HepG2 (cell line): ENCODE results near the gene UCHL3. TPM values are rescaled to one million over a fixed set of nuclear protein-coding genes. Genes with fewer than 3 reads are reported as not detected.

Experiments used
- ATAC-seq: fragments of 200-7000 bp; cut with Tn5 transposase; 3 replicates; pipeline ENCODE4 v1.9.1; 2020; ENCODE audit warnings: mild to moderate bottlenecking, moderate library complexity
- BruUV-seq: library from RNA; stranded (reverse); fragments of 400-500 nt; replicated peaks from 2 replicates; lab custom pipeline; 2021; lab: Mats Ljungman, UMichigan
- CTCF ChIA-PET: fragments of 300-600 bp; formaldehyde crosslinking; extraction: SDS; loops from one replicate; lab custom pipeline; 2021; ENCODE audit warnings: low total read pairs, inconsistent platforms, low intra/inter-chr PET ratio; lab: Yijun Ruan, JAX
- POLR2A ChIA-PET: fragments of 350-600 bp; sonication (Branson Sonifier 250); formaldehyde crosslinking; loops from one replicate; lab custom pipeline; 2020; ENCODE audit warnings: antibody characterized with exemption, inconsistent platforms; lab: Yijun Ruan, JAX
- DNase-seq: peaks from one replicate; pipeline ENCODE4 v3.0.0-alpha.2; 2015; ENCODE audit warnings: low spot score
- FAIRE-seq: peaks from 3 replicates; lab custom pipeline; 2011; peaks lifted over from hg19 to GRCh38; lab: Jason Lieb, UNC
- H2AFZ ChIP-seq: one replicate; pipeline ENCODE4 v1.6.1; 2011; ENCODE audit warnings: low read length, inconsistent platforms
- H3K27ac ChIP-seq: fragments of 300-600 bp; 3 replicates; pipeline ENCODE4 v1.8.0; 2011; ENCODE audit warnings: mixed run types, mild to moderate bottlenecking, mixed read lengths, low read length, inconsistent platforms; ENCODE audit not compliant: insufficient read depth; ENCODE audit errors: extremely low read length
- H3K27me3 ChIP-seq, 2 experiments: fragments of 200-600 bp in 1 of 2; 2 replicates in 1 of 2; 3 replicates in 1 of 2; pipeline versions ENCODE4 v1.6.0 to v1.8.0; 2011; ENCODE audit warnings: low read length in 2 of 2, mild to moderate bottlenecking in 2 of 2, moderate library complexity in 2 of 2, inconsistent platforms in 1 of 2; ENCODE audit not compliant: insufficient read depth in 2 of 2, control insufficient read depth in 1 of 2
- H3K36me3 ChIP-seq, 2 experiments: fragments of 200-600 bp in 1 of 2; replicated peaks in 1 of 2; 2 replicates in 1 of 2; 3 replicates in 1 of 2; pipeline versions ENCODE4 v1.5.1 to v1.8.0; 2011; ENCODE audit warnings: low read length in 2 of 2, inconsistent platforms in 1 of 2; ENCODE audit not compliant: insufficient read depth in 2 of 2, control insufficient read depth in 1 of 2
- H3K4me1 ChIP-seq: 2 replicates; pipeline ENCODE4 v1.5.1; 2012; ENCODE audit warnings: low read length, inconsistent platforms; ENCODE audit not compliant: insufficient read depth
- H3K4me2 ChIP-seq: 2 replicates; pipeline ENCODE4 v1.6.0; 2011; ENCODE audit warnings: low read depth, low read length, inconsistent platforms
- H3K4me3 ChIP-seq, 3 experiments: fragments of 200-600 bp in 1 of 3; sonication (generic), shearing (Covaris generic) in 1 of 3; replicated peaks in 1 of 3; 2 replicates each; pipeline ENCODE4 v1.5.1; 2011 to 2016; ENCODE audit warnings: low read length in 3 of 3, inconsistent platforms in 2 of 3, low read depth in 2 of 3, mild to moderate bottlenecking in 2 of 3, control low read depth in 1 of 3, mixed read lengths in 1 of 3; ENCODE audit not compliant: insufficient read depth in 1 of 3
- H3K79me2 ChIP-seq: one replicate; pipeline ENCODE4 v1.6.1; 2011; ENCODE audit warnings: low read length, inconsistent platforms; ENCODE audit not compliant: insufficient read depth
- H3K9ac ChIP-seq: 2 replicates; pipeline ENCODE4 v1.6.0; 2011; ENCODE audit warnings: mild to moderate bottlenecking, low read depth, low read length, inconsistent platforms; ENCODE audit not compliant: insufficient read depth
- H3K9me3 ChIP-seq: 2 replicates; pipeline ENCODE4 v1.5.1; 2012; ENCODE audit warnings: mild to moderate bottlenecking, low read length
- H4K20me1 ChIP-seq: 2 replicates; pipeline ENCODE4 v1.6.0; 2011; ENCODE audit warnings: inconsistent platforms, mild to moderate bottlenecking, low read length, moderate library complexity; ENCODE audit not compliant: insufficient read depth
- ELF1 ChIP-seq: sonication (generic); formaldehyde crosslinking; IDR thresholded peaks from 2 replicates; pipeline ENCODE4 v1.4.0; 2020; ENCODE audit warnings: missing genetic modification reagents
- FOXM1 ChIP-seq: sonication (generic); formaldehyde crosslinking; IDR thresholded peaks from 2 replicates; pipeline ENCODE4 v1.5.0; 2020; ENCODE audit warnings: missing genetic modification reagents
- HOXA3 ChIP-seq: sonication (generic); formaldehyde crosslinking; IDR thresholded peaks from 2 replicates; pipeline ENCODE4 v1.5.0; 2020; ENCODE audit warnings: missing genetic modification reagents
- MBD4 ChIP-seq: IDR thresholded peaks from 2 replicates; pipeline ENCODE4 v1.6.1; 2012; ENCODE audit warnings: low read length, inconsistent platforms, borderline replicate concordance
- MTERF4 ChIP-seq: sonication (generic); formaldehyde crosslinking; IDR thresholded peaks from 2 replicates; pipeline ENCODE4 v1.8.0; 2023; ENCODE audit warnings: mild to moderate bottlenecking, missing genetic modification reagents
- ZC3H13 ChIP-seq: sonication (generic); formaldehyde crosslinking; IDR thresholded peaks from 2 replicates; pipeline ENCODE4 v1.8.1; 2023; ENCODE audit warnings: mild to moderate bottlenecking, missing genetic modification reagents, moderate library complexity
- ZMAT5 ChIP-seq: sonication (generic); formaldehyde crosslinking; IDR thresholded peaks from 2 replicates; pipeline ENCODE4 v1.5.0; 2020; ENCODE audit warnings: mild to moderate bottlenecking, low read depth, missing genetic modification reagents, borderline replicate concordance
- ZNF143 ChIP-seq: sonication (generic); formaldehyde crosslinking; IDR thresholded peaks from 2 replicates; pipeline ENCODE4 v1.4.0; 2020; ENCODE audit warnings: missing genetic modification reagents
- ZNF20 ChIP-seq: sonication (generic); formaldehyde crosslinking; IDR thresholded peaks from 2 replicates; pipeline ENCODE4 v1.4.0; 2020; ENCODE audit warnings: mild to moderate bottlenecking, moderate library complexity, missing genetic modification reagents
- ZNF367 ChIP-seq: sonication (generic); formaldehyde crosslinking; IDR thresholded peaks from 2 replicates; pipeline ENCODE4 v1.4.0; 2020; ENCODE audit warnings: missing genetic modification reagents, borderline replicate concordance
- ZNF557 ChIP-seq: sonication (generic); formaldehyde crosslinking; IDR thresholded peaks from 2 replicates; pipeline ENCODE4 v1.4.0; 2020; ENCODE audit warnings: missing genetic modification reagents
- ZNF704 ChIP-seq: sonication (generic); formaldehyde crosslinking; IDR thresholded peaks from 2 replicates; pipeline ENCODE4 v1.8.1; 2023; ENCODE audit warnings: mild to moderate bottlenecking, inconsistent platforms, moderate library complexity, missing genetic modification reagents, borderline replicate concordance
- ZNF790 ChIP-seq: sonication (generic); formaldehyde crosslinking; IDR thresholded peaks from 2 replicates; pipeline ENCODE4 v1.8.0; 2022; ENCODE audit warnings: missing genetic modification reagents, mild to moderate bottlenecking, borderline replicate concordance
- WGBS: methylation state at CpG from one replicate; pipeline ENCODE4 v1.1.6; 2017; ENCODE audit warnings: low lambda C conversion rate; 5-methylcytosine and 5-hydroxymethylcytosine counted together
- in situ Hi-C: cut with HindIII; loops from 2 replicates; pipeline ENCODE4 v1.10.0; 2017; ENCODE audit warnings: low pct_unique_long_range_greater_than_20kb; ENCODE audit not compliant: extremely low pct_ligation_motif_present
- intact Hi-C: fragments of 100-400 bp; cut with micrococcal nuclease; formaldehyde crosslinking; loops from one replicate; pipeline ENCODE4 v1.10.0; 2022; ENCODE audit not compliant: unreplicated experiment
- polyA plus RNA-seq, 8 experiments: library from polyadenylated mRNA; depleted of rRNA in 3 of 8; stranded (reverse) in 7 of 8; unstranded in 1 of 8; fragments of >200 nt; fragmentation: Illumina TruSeq in 4 of 8; extraction: Trizol in 4 of 8; gene quantifications; 2 replicates each; pipeline versions ENCODE4 v1.2.1 to v1.2.3, GENCODE V29; 2011 to 2016; ENCODE audit warnings: low read depth in 4 of 8, missing spikeins in 1 of 8, mixed read lengths in 1 of 8; ENCODE audit not compliant: insufficient read depth in 1 of 8
- total RNA-seq, 5 experiments: library from RNA; depleted of rRNA; stranded (reverse); fragments of >200 nt; fragmentation: Illumina TruSeq; extraction: Trizol; gene quantifications; 2 replicates each; pipeline ENCODE4 v1.2.3, GENCODE V29; 2016; ENCODE audit warnings: low read depth in 1 of 5
- TF ChIP-seq, protein P1 (sequence below): sonication (generic); formaldehyde crosslinking; IDR thresholded peaks from 2 replicates; pipeline ENCODE4 v1.5.1; 2020; ENCODE audit warnings: mild to moderate bottlenecking, missing genetic modification reagents, borderline replicate concordance

The UCHL3 gene
- total and polyA plus RNA-seq, 2 of the 13 experiments (the other 11 are each of a cell fraction or from before 2014, with no cell fraction given) = 36.2 to 93.3 TPM

- Histone ChIP-seq H3K9me3 (no peaks in the 10 kb centered on the region), H3K4me2 (no peak overlapping the region), H3K79me2 (peaks cover 26% of the 10 kb centered on the region), H3K4me3 (no peak overlapping the region), H3K9ac (no peak overlapping the region), H3K27me3 (no peaks in the 10 kb centered on the region; a peak in 1 of 5 replicates), H3K4me1 (peaks cover 29% of the 10 kb centered on the region), H4K20me1 (no peaks in the 10 kb centered on the region), H2AFZ (no peak overlapping the region), H3K27ac (no peak overlapping the region), H3K36me3 (peaks cover 2 to 18% of the 10 kb centered on the region in 2 experiments; a peak in 3 of 5 replicates)
- CTCF ChIA-PET = no interaction called here
- POLR2A ChIA-PET = no interaction called here
- intact Hi-C loops (no loop called here), in situ Hi-C loops (no loop called here)
- BruUV-seq = no TSS peak
- DNase-seq (no peak), FAIRE-seq (no peak), ATAC-seq (no peak)
- WGBS = 98% methylated on average over 3 of the region's 3 CpGs
- TF ChIP-seq FOXM1 (CRISPR knock-in tag) (no peak), ZNF20 (no peak), ZMAT5 (CRISPR knock-in tag) (no peak), ZNF790 (no peak), MBD4 (no peak), MTERF4 (CRISPR knock-in tag) (no peak), ZNF704 (CRISPR knock-in tag) (no peak), ZNF143 (CRISPR knock-in tag) (no peak), ZNF557 (no peak), ZC3H13 (no peak), HOXA3 (CRISPR knock-in tag) (no peak), ELF1 (CRISPR knock-in tag) (no peak), ZNF367 (CRISPR knock-in tag) (no peak)
- TF ChIP-seq, protein P1, sequence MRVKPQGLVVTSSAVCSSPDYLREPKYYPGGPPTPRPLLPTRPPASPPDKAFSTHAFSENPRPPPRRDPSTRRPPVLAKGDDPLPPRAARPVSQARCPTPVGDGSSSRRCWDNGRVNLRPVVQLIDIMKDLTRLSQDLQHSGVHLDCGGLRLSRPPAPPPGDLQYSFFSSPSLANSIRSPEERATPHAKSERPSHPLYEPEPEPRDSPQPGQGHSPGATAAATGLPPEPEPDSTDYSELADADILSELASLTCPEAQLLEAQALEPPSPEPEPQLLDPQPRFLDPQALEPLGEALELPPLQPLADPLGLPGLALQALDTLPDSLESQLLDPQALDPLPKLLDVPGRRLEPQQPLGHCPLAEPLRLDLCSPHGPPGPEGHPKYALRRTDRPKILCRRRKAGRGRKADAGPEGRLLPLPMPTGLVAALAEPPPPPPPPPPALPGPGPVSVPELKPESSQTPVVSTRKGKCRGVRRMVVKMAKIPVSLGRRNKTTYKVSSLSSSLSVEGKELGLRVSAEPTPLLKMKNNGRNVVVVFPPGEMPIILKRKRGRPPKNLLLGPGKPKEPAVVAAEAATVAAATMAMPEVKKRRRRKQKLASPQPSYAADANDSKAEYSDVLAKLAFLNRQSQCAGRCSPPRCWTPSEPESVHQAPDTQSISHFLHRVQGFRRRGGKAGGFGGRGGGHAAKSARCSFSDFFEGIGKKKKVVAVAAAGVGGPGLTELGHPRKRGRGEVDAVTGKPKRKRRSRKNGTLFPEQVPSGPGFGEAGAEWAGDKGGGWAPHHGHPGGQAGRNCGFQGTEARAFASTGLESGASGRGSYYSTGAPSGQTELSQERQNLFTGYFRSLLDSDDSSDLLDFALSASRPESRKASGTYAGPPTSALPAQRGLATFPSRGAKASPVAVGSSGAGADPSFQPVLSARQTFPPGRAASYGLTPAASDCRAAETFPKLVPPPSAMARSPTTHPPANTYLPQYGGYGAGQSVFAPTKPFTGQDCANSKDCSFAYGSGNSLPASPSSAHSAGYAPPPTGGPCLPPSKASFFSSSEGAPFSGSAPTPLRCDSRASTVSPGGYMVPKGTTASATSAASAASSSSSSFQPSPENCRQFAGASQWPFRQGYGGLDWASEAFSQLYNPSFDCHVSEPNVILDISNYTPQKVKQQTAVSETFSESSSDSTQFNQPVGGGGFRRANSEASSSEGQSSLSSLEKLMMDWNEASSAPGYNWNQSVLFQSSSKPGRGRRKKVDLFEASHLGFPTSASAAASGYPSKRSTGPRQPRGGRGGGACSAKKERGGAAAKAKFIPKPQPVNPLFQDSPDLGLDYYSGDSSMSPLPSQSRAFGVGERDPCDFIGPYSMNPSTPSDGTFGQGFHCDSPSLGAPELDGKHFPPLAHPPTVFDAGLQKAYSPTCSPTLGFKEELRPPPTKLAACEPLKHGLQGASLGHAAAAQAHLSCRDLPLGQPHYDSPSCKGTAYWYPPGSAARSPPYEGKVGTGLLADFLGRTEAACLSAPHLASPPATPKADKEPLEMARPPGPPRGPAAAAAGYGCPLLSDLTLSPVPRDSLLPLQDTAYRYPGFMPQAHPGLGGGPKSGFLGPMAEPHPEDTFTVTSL (CRISPR knock-in tag) = no peak
These were observed 5.4 kb downstream of the UCHL3 start for GRCh38 chr13:75554981-75555380.
